ENCODE measurements around the gene LRRC4.

Gene LRRC4

GRCh38 chr7:128006550-128007302 lies 24.5 kb downstream of the LRRC4 start:
- FAIRE-seq: no peak
- DNase-seq (ENCODE audit: low spot score): no peak

- no peak for DNase-seq (ENCODE audit: low spot score)
- no peak for FAIRE-seq
These were observed 25.5 kb downstream of the LRRC4 start for GRCh38 chr7:128005759-128006159.

GRCh38 chr7:128005117-128005516 lies 26.1 kb downstream of the LRRC4 start:
- no peak for FAIRE-seq
- DNase-seq (ENCODE audit: low spot score): no peak

DNA sequence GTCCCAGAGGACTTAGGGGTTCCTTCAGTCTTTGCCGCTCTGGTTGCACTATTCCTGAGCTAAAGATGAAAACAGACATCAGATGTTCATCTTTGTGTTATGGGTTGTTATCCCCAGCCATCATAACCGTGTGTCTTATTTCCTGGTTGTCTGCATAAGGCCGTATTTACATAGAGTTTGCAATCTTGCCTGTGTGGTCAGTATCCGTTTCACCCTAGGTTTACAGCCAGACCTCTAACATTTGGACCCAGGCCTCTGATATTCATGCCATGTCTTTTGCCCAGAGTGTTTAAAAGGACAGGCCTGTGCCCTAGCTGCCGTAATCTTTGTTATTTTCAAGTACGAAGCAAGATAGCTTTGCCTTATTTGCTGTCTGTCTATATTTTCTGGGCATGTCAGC lies 26.6 kb downstream of the LRRC4 start:
- FAIRE-seq (no peak), DNase-seq (ENCODE audit: low spot score) (no peak)

- FAIRE-seq (no peak), DNase-seq (ENCODE audit: low spot score) (no peak)
These were observed 27.4 kb downstream of the LRRC4 start for GRCh38 chr7:128003787-128004186.

DNA sequence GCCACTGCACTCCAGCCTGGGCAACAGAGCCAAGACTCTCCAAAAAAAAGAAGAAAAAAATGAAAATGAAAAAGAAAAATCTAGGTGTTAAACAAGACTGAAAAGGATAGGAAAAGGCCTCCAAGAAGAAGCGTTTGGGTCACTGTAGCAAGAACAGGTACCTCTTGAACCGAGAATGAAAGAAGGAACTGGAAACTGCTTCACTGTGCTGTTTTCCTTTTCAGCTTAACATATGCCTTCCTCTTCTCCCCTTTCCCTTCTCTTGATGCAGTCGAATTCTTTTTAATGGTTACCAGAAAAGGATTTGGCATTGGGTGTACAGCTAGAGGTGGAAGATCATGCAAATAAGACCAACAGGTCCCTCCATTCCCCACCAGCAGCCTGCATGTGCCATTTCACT lies 28.1 kb downstream of the LRRC4 start:
- FAIRE-seq (no peak), DNase-seq (ENCODE audit: low spot score) (no peak)

- no peak for DNase-seq (ENCODE audit: low spot score)
- no peak for FAIRE-seq
These were observed 30.4 kb downstream of the LRRC4 start for GRCh38 chr7:128000854-128001265.

- no peak for FAIRE-seq
- DNase-seq (ENCODE audit: low spot score): no peak
These were observed 31.2 kb downstream of the LRRC4 start for GRCh38 chr7:128000048-128000447.

DNA sequence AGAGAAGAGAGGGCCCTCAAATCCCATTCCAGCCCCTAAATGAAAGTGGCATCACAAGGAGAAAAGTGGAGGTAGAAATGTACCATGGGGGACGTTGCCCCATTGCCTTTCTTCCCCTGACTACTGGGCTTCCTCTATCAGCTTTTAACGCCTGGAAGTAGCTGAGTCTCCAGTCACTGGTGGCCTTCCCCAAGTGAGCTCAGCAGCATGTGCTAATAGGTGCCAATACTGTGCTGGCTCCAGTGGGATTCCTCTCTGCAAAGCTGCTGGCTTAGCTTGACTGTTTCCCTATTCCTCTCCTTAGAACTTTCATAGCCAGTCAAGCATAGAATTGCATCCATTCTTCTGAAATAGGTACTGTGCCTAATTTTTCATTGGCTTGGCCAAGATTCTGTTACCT lies 32.6 kb downstream of the LRRC4 start:
- no peak for FAIRE-seq

DNA sequence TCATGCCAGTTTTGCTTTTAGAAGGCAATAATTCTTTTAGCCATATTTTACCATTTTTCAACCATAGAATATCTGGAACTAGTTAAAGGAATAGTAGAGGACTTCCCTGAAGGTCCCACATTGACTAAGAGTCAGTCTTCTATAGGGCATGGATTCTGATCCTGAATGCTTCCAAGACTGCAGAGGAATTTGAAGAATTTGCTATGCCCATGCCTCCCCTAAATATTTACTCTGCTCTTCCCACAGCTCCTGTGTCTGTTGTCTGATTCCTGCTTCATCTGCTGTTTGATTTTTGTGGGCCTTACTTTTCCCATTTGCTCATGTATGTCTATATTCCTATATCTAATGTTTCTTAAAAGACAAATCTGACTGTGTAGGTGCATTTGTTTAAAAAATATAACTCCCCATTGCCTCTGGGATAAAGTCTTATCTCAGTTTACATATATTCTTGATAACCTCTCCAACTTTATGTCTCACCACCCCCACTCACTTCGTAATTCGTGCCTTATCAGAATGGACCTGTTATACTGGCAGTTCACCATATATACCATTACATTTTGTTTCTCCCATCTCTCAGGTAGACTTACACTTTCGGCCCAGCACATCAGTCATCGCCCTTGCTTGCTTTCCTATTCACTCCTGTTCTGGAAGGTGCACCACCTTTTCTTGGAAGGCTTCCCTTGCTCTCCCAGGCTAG lies 33.9 kb downstream of the LRRC4 start:
- DNase-seq (ENCODE audit: low spot score) (no peak), FAIRE-seq (no peak)

More for the DNA sequence above, 32.6 kb downstream of the LRRC4 start:
- DNase-seq (ENCODE audit: low spot score): no peak

DNA sequence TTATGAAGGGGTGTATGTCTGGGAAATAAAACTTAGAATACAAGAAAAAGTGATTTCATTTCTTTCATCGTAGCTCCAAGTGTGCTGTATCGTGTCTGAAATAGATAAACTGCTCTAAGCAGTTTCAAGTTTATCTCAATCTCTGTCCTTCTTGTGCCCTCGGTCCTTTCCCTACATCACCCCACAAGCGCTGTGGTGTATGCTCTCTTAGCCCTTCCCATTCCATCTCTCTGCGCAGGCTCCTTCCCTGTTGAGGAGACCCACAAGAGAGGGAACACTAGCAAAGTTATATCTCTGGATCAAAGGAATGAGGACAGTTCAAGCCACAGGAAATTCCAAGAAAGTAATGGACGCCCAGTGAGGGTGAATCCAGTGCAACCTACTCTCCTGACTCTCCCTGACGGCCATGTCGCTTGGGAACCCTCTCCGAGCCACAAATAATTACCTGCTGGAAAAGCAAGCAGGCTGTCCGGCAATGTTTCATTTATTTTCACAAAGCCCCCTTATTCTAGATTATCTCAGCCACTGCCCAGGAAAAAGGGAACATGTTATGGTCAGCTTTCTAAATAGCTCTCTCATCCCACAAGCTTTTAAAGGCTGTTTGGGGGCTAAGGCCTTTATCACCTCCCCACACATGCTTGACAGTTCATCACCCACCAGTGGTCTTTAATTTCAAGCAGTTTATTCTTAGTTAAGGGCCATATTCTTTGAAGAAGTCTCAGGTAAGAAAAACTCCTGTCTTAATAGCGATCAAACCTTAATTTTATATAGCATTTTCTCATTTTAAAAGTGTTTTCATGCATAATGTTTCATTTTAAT lies 34.8 kb downstream of the LRRC4 start:
- no peak for DNase-seq (ENCODE audit: low spot score)
- FAIRE-seq: no peak

DNA sequence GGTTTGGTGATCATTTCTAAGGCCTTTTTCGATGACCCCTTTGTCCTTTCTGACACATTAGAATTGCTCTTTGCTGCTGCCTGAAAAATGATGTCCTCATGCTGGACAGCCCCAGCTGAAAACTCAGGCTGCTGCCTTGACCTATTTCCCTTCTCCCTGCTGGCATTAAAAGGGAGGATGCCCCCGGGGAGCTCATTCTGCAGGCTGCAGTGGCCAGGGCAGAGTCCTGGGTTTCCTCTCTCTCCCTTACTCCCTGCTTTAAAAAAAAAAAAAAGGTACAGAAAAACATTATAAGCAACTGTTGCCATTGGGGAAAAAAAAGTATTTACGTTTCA lies 35.4 kb downstream of the LRRC4 start:
- no peak for FAIRE-seq
- no peak for DNase-seq (ENCODE audit: low spot score)

GRCh38 chr7:127995156-127995880 lies 35.9 kb downstream of the LRRC4 start:
- FAIRE-seq (no peak), DNase-seq (ENCODE audit: low spot score) (no peak)

DNA sequence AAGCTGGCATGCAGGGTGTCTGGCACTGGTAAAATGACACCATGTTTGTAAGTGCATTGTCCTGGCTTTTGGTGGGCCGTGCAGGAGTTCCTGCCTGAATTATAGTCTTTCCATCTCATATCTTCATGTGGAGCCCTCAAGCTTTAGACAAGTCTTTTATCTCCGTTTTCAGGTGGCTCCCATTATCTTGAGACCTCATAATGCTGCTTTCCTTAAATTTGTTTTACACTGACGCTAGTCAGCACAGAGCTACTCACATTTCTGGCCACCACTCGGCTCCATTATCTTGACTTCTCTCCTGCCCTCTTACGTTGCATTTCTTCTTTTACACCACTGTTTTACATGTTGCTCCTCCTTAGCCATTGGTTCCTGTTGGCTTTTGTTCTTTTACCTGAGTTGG lies 37.2 kb downstream of the LRRC4 start:
- DNase-seq (ENCODE audit: low spot score) (no peak), FAIRE-seq (no peak)

- FAIRE-seq (no peak), DNase-seq (ENCODE audit: low spot score) (no peak)
These were observed 37.9 kb downstream of the LRRC4 start for GRCh38 chr7:127993317-127993716.

DNA sequence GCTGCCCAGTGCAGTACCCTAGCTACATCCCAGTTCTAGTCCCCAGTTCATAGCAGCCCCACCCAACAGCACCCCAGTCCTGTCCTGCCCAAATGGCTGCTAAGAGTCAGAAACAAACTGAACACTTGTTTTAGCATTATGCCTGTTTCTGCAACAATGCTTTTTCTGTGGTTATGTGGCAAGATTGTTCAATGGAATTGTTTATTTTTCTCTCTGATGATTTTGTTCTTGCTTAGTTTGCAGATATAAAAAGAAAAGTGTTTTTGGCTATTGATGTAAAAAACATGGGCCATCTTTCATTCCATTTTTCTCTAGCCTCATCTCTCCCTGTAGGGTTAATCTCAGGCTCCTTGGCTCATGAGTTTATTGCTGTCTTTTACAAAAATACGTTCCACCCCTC lies 42.5 kb downstream of the LRRC4 start:
- FAIRE-seq (no peak), DNase-seq (ENCODE audit: low spot score) (no peak)

DNA sequence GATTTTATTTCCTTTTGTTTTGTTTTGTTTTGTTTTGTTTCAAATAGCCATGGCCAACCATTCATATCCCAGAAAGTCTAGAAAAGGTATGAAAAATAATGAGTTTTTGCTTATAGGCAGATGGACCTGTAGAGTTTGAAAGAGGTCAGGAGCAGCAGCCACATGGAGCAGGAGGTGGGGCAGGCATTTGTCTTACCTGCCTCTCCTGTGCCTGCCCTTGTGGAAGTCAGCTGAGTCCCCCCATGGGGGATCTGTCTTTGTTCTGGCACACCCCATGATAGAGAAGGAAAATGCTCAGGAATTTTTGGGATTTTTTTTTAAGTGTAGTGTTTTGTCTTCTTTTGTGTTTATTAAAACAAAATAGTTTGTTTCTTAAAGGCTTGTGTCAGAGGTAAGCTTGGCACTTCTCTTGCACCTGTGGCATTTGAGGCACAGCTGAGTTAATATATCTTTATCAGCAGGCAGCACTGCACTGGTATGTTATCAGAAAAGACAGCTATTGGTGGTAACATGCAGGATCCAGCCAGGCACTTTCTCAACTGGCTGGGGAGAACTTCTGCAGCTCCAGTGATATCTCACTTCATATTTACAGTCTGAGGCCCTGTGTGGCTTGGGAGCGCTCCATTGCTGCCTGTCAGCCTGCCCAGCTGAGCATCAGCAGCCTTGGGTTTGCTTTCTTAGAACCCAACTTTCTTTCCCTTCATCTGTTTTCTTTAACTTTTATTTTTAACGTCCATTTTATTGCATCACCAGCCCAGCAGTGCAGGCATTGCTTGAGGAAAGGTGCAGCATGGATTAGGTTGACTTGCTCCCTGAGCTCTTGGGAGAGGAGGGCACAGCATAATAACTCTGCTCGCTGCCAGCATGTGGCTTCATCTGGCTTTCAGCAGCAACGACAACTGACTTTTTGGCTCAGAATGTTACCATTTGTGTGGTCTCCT lies 44.4 kb downstream of the LRRC4 start:
- FAIRE-seq: no peak

GRCh38 chr7:127983804-127984332 lies 47.4 kb downstream of the LRRC4 start:
- DNase-seq (ENCODE audit: low spot score) (no peak), FAIRE-seq (no peak)

More for the DNA sequence above, 44.4 kb downstream of the LRRC4 start:
- DNase-seq (ENCODE audit: low spot score): no peak

DNA sequence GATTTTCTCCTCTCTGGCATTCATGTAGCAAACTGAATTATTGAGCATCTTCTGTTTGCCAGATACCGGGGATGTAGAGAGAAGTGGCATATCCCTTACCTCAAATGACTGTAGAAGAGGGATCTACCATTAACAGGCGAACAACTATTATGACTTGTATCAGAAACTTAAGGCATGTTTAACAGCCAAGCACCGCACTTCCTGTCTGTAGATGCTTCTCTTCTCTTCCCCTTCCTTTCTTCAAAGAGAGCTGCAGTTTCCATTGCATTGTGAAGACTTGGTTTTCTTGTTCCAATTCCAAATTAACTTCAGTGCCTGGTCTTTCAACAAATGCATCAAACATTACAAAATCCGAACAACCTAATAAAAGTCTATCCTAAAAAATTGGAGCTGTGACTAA lies 49.3 kb downstream of the LRRC4 start:
- FAIRE-seq (no peak), DNase-seq (ENCODE audit: low spot score) (no peak)

- no peak for FAIRE-seq
- no peak for DNase-seq (ENCODE audit: low spot score)
These were observed 50.3 kb downstream of the LRRC4 start for GRCh38 chr7:127980901-127981300.

Measured in RCC 7860 (cell line).